ENCODE results near the gene WDR18. TPM values are rescaled to one million over a fixed set of nuclear protein-coding genes. Genes with fewer than 3 reads are reported as not detected.

WDR18 gene
- polyA plus RNA-seq, 1 donor from 2014 or later = 64.9 TPM

DNA sequence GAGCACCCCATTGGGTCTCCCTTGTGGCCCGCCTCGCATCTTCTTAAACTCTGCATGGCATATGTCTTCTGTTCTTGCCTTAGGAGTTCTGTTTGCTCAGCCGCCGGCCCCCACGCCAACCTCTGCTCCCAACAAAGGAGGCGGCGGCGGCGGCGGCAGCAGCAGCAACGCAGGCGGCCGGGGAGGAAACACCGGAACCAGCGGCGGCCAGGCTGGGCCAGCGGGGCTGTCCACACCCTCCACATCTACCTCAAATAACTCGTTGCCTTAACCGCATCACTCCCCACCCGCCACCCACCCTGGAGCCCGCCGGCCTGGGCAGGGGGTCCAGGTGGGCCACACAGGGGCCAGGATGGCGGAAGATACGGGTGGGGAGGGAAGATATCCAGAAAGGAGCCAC is 12.3 kb upstream of the WDR18 start:
- no peaks in the 10 kb centered on the region for H4K20me1 ChIP-seq (ENCODE audit: insufficient read depth)
- no peaks in the 10 kb centered on the region for H3K79me2 ChIP-seq (replicated peaks; ENCODE audit: insufficient read depth, low read length)
- no peaks in the 10 kb centered on the region for H3K9me2 ChIP-seq (ENCODE audit: insufficient read depth, low read length)
- H3K4me2 ChIP-seq (ENCODE audit: low read length) = no peak overlapping the region
- peaks cover 12% of the 10 kb centered on the region for H3K36me3 ChIP-seq (ENCODE audit: insufficient read depth, low read length)
- H3K9me3 ChIP-seq (ENCODE audit: low read length) = no peaks in the 10 kb centered on the region
- TF ChIP-seq MXI1 (conservative IDR thresholded peaks at IDR 0.05; ENCODE audit: poor library complexity, severe bottlenecking) (no peak), EZH2 (IDR thresholded peaks at IDR 0.05; ENCODE audit: borderline replicate concordance, insufficient read depth, low read length, poor library complexity, severe bottlenecking) (no peak), SMC3 (conservative IDR thresholded peaks at IDR 0.05; ENCODE audit: poor library complexity) (no peak), TAF1 (IDR thresholded peaks at IDR 0.05; ENCODE audit: low read depth) (no peak), EP300 (conservative IDR thresholded peaks at IDR 0.05; ENCODE audit: poor library complexity, severe bottlenecking) (no peak), RAD21 (conservative IDR thresholded peaks at IDR 0.05) (no peak), POLR2AphosphoS5 (IDR thresholded peaks at IDR 0.05) (no peak)
- TF ChIP-seq, protein P1, sequence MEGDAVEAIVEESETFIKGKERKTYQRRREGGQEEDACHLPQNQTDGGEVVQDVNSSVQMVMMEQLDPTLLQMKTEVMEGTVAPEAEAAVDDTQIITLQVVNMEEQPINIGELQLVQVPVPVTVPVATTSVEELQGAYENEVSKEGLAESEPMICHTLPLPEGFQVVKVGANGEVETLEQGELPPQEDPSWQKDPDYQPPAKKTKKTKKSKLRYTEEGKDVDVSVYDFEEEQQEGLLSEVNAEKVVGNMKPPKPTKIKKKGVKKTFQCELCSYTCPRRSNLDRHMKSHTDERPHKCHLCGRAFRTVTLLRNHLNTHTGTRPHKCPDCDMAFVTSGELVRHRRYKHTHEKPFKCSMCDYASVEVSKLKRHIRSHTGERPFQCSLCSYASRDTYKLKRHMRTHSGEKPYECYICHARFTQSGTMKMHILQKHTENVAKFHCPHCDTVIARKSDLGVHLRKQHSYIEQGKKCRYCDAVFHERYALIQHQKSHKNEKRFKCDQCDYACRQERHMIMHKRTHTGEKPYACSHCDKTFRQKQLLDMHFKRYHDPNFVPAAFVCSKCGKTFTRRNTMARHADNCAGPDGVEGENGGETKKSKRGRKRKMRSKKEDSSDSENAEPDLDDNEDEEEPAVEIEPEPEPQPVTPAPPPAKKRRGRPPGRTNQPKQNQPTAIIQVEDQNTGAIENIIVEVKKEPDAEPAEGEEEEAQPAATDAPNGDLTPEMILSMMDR (IDR thresholded peaks at IDR 0.05; ENCODE audit: poor library complexity, severe bottlenecking) = no peak
- TF ChIP-seq, protein P2, sequence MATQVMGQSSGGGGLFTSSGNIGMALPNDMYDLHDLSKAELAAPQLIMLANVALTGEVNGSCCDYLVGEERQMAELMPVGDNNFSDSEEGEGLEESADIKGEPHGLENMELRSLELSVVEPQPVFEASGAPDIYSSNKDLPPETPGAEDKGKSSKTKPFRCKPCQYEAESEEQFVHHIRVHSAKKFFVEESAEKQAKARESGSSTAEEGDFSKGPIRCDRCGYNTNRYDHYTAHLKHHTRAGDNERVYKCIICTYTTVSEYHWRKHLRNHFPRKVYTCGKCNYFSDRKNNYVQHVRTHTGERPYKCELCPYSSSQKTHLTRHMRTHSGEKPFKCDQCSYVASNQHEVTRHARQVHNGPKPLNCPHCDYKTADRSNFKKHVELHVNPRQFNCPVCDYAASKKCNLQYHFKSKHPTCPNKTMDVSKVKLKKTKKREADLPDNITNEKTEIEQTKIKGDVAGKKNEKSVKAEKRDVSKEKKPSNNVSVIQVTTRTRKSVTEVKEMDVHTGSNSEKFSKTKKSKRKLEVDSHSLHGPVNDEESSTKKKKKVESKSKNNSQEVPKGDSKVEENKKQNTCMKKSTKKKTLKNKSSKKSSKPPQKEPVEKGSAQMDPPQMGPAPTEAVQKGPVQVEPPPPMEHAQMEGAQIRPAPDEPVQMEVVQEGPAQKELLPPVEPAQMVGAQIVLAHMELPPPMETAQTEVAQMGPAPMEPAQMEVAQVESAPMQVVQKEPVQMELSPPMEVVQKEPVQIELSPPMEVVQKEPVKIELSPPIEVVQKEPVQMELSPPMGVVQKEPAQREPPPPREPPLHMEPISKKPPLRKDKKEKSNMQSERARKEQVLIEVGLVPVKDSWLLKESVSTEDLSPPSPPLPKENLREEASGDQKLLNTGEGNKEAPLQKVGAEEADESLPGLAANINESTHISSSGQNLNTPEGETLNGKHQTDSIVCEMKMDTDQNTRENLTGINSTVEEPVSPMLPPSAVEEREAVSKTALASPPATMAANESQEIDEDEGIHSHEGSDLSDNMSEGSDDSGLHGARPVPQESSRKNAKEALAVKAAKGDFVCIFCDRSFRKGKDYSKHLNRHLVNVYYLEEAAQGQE (IDR thresholded peaks at IDR 0.05; ENCODE audit: borderline replicate concordance) = no peak
- H3K27me3 ChIP-seq (ENCODE audit: insufficient read depth, low read depth, low read length) = no peaks in the 10 kb centered on the region
- no peak overlapping the region for H3K27ac ChIP-seq (ENCODE audit: low read length)
- H2AFZ ChIP-seq (ENCODE audit: low read depth, low read length) = no peak overlapping the region
- no peak overlapping the region for H3K9ac ChIP-seq (ENCODE audit: low read length)
- H3K4me3 ChIP-seq (ENCODE audit: low read length) = no peak overlapping the region
- no peaks in the 10 kb centered on the region for H3F3A ChIP-seq (ENCODE audit: insufficient read depth, low read length, poor library complexity, severe bottlenecking)

DNA sequence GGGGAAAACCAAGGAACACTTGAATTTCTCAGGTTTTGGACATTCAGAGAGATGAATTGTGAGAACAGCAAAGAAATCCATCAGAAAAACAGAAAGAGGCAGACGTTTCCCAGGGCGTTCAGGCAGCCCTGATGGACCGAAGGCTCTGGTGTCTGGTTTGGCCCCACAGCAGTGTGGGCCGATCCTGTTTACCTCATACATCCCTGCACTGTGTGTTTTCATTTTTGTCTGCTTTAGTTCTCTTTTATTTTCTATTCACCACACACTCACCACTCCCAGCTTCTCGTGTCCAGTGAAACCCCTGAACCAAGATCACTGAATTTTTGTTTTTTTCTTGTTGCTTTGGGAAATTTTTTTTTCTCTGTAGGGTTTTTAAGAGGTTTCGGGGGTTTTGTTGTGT is 11.9 kb upstream of the WDR18 start:
- no peaks in the 10 kb centered on the region for H3K9me3 ChIP-seq (ENCODE audit: low read length)
- H3K9me2 ChIP-seq (ENCODE audit: insufficient read depth, low read length) = no peaks in the 10 kb centered on the region
- H2AFZ ChIP-seq (ENCODE audit: low read depth, low read length) = no peak overlapping the region
- no peak overlapping the region for H3K27ac ChIP-seq (ENCODE audit: low read length)
- no peaks in the 10 kb centered on the region for H3F3A ChIP-seq (ENCODE audit: insufficient read depth, low read length, poor library complexity, severe bottlenecking)
- no peak overlapping the region for H3K4me3 ChIP-seq (ENCODE audit: low read length)
- no peaks in the 10 kb centered on the region for H3K27me3 ChIP-seq (ENCODE audit: insufficient read depth, low read depth, low read length)
- H3K4me2 ChIP-seq (ENCODE audit: low read length) = no peak overlapping the region
- TF ChIP-seq RAD21 (conservative IDR thresholded peaks at IDR 0.05) (no peak), SMC3 (conservative IDR thresholded peaks at IDR 0.05; ENCODE audit: poor library complexity) (no peak), EP300 (conservative IDR thresholded peaks at IDR 0.05; ENCODE audit: poor library complexity, severe bottlenecking) (no peak), EZH2 (IDR thresholded peaks at IDR 0.05; ENCODE audit: borderline replicate concordance, insufficient read depth, low read length, poor library complexity, severe bottlenecking) (no peak), MXI1 (conservative IDR thresholded peaks at IDR 0.05; ENCODE audit: poor library complexity, severe bottlenecking) (no peak), POLR2AphosphoS5 (IDR thresholded peaks at IDR 0.05) (no peak), TAF1 (IDR thresholded peaks at IDR 0.05; ENCODE audit: low read depth) (no peak)
- TF ChIP-seq, protein P1 (IDR thresholded peaks at IDR 0.05; ENCODE audit: poor library complexity, severe bottlenecking) = no peak
- TF ChIP-seq, protein P2 (IDR thresholded peaks at IDR 0.05; ENCODE audit: borderline replicate concordance) = no peak
- H3K79me2 ChIP-seq (replicated peaks; ENCODE audit: insufficient read depth, low read length) = no peaks in the 10 kb centered on the region
- no peak overlapping the region for H3K9ac ChIP-seq (ENCODE audit: low read length)
- peaks cover 10% of the 10 kb centered on the region for H3K36me3 ChIP-seq (ENCODE audit: insufficient read depth, low read length)
- H4K20me1 ChIP-seq (ENCODE audit: insufficient read depth) = no peaks in the 10 kb centered on the region
